HG02840 (cell line): ENCODE data around the gene ICA1L.

Experiments
- ATAC-seq: cut with Tn5 transposase; IDR thresholded peaks from one replicate; pipeline ENCODE4 v1.9.1; 2021; ENCODE audit warnings: mild to moderate bottlenecking, moderate library complexity, moderate number of reproducible peaks; ENCODE audit not compliant: unreplicated experiment, low FRiP score

Gene ICA1L

DNA sequence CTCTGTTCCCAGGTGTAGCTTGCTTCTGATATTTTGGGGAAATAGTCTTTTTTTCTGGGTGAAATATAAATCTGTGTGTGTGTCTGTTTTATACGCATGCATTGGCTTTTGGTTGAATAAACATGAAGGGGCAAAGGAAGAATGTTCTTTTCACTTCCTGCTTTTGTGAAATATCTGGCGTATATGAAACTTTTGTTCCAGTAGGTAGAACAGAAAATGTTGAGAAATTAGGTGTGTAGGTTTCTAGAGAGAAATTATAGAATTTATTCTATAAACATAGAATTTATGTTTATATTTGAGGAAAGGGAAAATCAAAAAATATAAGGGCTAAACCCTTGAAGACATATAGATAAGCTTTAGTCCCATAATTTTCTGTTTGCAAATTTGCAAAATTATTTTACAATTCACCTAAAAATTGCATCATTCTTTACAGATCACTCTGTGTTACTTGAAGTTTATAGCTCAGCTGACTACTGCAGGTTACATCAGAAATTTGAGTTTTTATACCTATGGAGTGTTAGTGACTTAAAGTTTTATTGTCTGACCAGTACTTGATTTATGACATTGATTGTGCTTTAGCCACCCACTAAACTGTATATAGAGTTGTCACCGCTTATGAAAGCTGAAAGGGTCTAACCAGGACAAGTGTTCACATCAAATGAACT lies 120.7 kb downstream of the ICA1L start:
- no peak for ATAC-seq

GRCh38 chr2:202749477-202749876 lies 122.1 kb downstream of the ICA1L start:
- no peak for ATAC-seq

DNA sequence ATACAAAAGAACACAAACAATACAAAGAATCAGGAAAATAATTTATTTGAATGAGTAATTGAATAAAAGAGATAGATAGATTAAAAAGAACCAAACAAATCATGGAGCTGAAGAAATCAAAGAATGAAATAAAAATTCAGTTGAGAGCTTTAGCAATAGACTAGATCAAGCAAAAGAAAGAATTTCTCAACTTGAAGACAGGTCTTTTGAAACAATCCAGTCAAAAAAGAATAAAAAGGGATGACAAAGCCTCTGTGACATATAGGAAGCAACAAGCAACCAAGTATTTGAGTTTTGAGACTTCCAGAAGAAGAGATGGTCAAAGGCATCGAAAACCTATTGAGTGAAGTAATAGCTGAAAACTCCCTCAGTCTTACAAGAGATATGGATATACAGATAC lies 128.0 kb downstream of the ICA1L start:
- ATAC-seq: no peak

- no peak for ATAC-seq
These were observed 134.7 kb downstream of the ICA1L start for GRCh38 chr2:202736826-202737225.

GRCh38 chr2:202726070-202726469 lies 145.5 kb downstream of the ICA1L start:
- no peak for ATAC-seq

GRCh38 chr2:202723746-202724145 lies 147.8 kb downstream of the ICA1L start:
- ATAC-seq: no peak
